GM12874 (cell line): ENCODE measurements around the gene ADAM10.

ENCODE experiments used
- TF ChIP-seq, protein P1 (sequence below): IDR thresholded peaks from 2 replicates; pipeline ENCODE4 v1.5.1; 2011; ENCODE audit warnings: low read depth, mild to moderate bottlenecking, control low read depth, low read length, moderate library complexity; ENCODE audit not compliant: insufficient read depth

ADAM10 gene

GRCh38 chr15:58682234-58682633, 67.3 kb downstream of the ADAM10 start:
- TF ChIP-seq, protein P1, sequence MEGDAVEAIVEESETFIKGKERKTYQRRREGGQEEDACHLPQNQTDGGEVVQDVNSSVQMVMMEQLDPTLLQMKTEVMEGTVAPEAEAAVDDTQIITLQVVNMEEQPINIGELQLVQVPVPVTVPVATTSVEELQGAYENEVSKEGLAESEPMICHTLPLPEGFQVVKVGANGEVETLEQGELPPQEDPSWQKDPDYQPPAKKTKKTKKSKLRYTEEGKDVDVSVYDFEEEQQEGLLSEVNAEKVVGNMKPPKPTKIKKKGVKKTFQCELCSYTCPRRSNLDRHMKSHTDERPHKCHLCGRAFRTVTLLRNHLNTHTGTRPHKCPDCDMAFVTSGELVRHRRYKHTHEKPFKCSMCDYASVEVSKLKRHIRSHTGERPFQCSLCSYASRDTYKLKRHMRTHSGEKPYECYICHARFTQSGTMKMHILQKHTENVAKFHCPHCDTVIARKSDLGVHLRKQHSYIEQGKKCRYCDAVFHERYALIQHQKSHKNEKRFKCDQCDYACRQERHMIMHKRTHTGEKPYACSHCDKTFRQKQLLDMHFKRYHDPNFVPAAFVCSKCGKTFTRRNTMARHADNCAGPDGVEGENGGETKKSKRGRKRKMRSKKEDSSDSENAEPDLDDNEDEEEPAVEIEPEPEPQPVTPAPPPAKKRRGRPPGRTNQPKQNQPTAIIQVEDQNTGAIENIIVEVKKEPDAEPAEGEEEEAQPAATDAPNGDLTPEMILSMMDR = no peak

DNA sequence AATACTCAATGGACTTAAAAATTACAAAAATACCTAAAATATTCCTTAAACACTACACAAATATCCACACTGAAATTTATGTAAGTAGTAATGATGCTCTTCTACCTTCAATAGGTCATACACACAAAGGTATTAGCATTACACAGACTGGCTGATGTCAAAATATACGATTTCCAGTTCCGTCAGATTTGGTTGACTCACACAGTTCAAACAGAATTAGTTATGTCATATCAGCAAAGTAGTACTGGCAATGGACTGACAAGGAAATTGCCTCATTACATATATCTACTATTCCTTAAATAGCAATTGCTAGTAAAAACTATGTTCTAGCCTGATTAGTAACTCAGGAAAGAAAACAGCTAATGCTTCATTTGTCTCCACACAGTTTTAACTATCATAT, 70.8 kb downstream of the ADAM10 start:
- TF ChIP-seq, protein P1 = no peak

- TF ChIP-seq, protein P1 = no peak
Measured at GRCh38 chr15:58677426-58677825, 72.1 kb downstream of the ADAM10 start.

DNA sequence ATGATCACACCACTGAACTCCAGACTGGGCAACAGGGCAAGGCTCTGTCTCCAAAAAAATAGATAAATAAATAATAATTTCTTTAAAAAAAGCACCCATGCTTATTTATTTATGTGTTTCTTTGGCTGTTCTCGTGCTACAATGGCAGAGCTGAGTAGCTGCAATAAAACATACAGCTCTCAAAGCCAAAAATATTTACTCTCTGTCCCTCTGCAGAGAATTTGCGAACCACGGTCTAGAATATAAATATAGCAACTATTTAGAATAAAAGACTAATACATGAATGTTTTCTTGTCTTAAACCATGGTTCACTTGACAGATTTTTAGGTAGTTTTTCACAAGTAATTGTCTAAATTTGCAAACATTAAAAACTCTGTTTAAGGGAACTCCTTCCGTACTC, 72.7 kb downstream of the ADAM10 start:
- TF ChIP-seq, protein P1 = no peak

- TF ChIP-seq, protein P1 = no peak
Measured at GRCh38 chr15:58671186-58671585, 78.3 kb downstream of the ADAM10 start.

DNA sequence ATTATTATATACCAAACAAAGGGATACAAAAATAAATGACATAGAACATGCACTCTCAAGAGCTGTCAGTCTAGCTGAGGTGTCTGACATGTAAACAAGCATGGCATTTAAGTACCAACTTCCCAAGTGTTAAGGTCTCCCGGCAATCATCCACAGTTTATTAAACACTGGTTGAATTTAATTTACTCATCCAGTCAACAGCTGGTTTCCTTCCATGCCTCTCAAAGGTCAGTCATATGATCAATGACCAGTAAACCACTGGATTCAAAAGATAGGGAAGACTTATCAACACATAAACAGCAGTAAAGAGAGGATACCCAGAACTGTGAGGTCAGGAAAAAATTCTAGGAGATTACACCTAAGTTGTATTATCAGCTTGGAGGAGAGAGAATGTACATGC, 80.4 kb downstream of the ADAM10 start:
- TF ChIP-seq, protein P1 = no peak

DNA sequence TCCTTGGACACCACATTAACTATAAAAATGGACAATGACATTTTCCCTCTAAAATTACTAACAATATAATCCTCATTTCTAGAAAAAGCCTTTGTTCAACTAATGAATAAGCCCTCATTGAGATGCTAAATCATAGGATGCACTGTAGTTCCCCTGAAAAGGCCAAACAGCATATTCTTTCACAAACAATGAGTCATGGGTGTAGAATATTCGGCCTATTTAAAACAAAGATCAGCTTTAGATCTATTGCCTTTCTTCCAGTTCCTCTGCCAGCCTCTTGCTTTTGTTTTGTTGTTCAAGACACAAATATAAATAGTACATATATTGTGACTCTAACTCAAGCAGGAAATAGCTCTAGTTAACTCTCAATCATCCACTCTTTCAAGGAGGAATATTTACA, 82.5 kb downstream of the ADAM10 start:
- TF ChIP-seq, protein P1 = no peak

DNA sequence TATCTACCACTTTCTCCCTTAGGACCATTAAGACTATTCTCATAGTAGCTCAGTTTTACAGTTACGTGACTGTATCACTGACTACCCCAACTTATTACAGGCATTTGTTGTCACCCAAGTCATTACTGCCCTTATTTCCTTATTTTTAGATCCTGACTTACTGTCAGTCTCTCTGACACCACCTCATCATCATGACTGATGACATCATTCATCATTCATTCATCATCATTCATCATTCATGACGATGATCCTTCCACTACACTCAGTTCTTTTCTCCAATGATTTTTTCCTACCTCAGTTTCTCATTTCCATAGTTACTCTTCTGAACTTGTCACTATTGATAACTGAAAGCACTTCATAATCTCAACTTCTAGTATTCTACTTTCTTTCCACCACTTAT, 83.8 kb downstream of the ADAM10 start:
- TF ChIP-seq, protein P1 = no peak
